Brain microvascular endothelial cell (primary cell): Measurements from ENCODE around the gene C22orf15.

Source experiments
- DNase-seq: peaks from one replicate; pipeline ENCODE4 v3.0.0-alpha.2; 2020
- H3K27ac ChIP-seq: fragments of 250-450 bp; sonication (Bioruptor Pico); 2 replicates; pipeline ENCODE4 v1.5.1; 2020; ENCODE audit warnings: mild to moderate bottlenecking, moderate library complexity
- H3K27me3 ChIP-seq: fragments of 250-450 bp; sonication (Bioruptor Pico); replicated peaks from 2 replicates; pipeline ENCODE4 v1.5.1; 2020; ENCODE audit warnings: mild to moderate bottlenecking
- H3K36me3 ChIP-seq: fragments of 250-450 bp; sonication (Bioruptor Pico); replicated peaks from 2 replicates; pipeline ENCODE4 v1.5.1; 2020; ENCODE audit warnings: mild to moderate bottlenecking
- H3K4me3 ChIP-seq: 2 replicates; pipeline ENCODE4 v1.5.1; 2011; ENCODE audit warnings: low read depth, mild to moderate bottlenecking, control low read depth, low read length, moderate library complexity
- CTCF ChIP-seq: IDR thresholded peaks from 2 replicates; pipeline ENCODE4 v1.5.1; 2011; ENCODE audit warnings: low read depth, mild to moderate bottlenecking, moderate library complexity, low read length, control low read depth, inconsistent platforms; ENCODE audit errors: missing control alignments
- in situ Hi-C: cut with HindIII; loops from 2 replicates; pipeline ENCODE4 v1.10.0; 2017; ENCODE audit warnings: low sequenced_read_pairs, low pct_ligation_motif_present

Gene C22orf15

GRCh38 chr22:23749841-23750301, 12.9 kb upstream of the C22orf15 start:
- DNase-seq, result no peak
- TF ChIP-seq CTCF, result no peak
- H3K36me3 ChIP-seq, result peaks cover 7% of the 10 kb centered on the region
- no peak overlapping the region for H3K27ac ChIP-seq
- in situ Hi-C loops, result no loop called here
- peak overlapping the region; percentile 89 for H3K4me3 ChIP-seq
- no peaks in the 10 kb centered on the region for H3K27me3 ChIP-seq

GRCh38 chr22:23750367-23750713, 12.4 kb upstream of the C22orf15 start:
- no peak for TF ChIP-seq CTCF
- no peaks in the 10 kb centered on the region for H3K27me3 ChIP-seq
- in situ Hi-C loops, result no loop called here
- H3K4me3 ChIP-seq, result peak overlapping the region; percentile 89
- DNase-seq, result no peak
- H3K36me3 ChIP-seq, result peaks cover 2% of the 10 kb centered on the region
- H3K27ac ChIP-seq, result no peak overlapping the region

GRCh38 chr22:23750714-23751440, 11.9 kb upstream of the C22orf15 start, which contains the start of gene ZNF70:
TSS of gene ZNF70 (minus strand) at chr22:23751112. CDS start at chr22:23745140, 5,972 bp downstream.
- H3K27me3 ChIP-seq, result no peaks in the 10 kb centered on the region
- TF ChIP-seq CTCF, result peak; percentile 47
- H3K4me3 ChIP-seq, result peak within 1 kb of the TSS; percentile 89
- in situ Hi-C loops, result no loop called here
- no peaks in the 10 kb centered on the region for H3K36me3 ChIP-seq
- peak within 1 kb of the TSS; percentile 65 for H3K27ac ChIP-seq
- peak; percentile 42 for DNase-seq

- no peak for TF ChIP-seq CTCF
- Histone ChIP-seq H3K27ac (peak overlapping the region; percentile 65), H3K36me3 (no peaks in the 10 kb centered on the region), H3K4me3 (peak overlapping the region; percentile 89), H3K27me3 (no peaks in the 10 kb centered on the region)
- DNase-seq, result no peak
- in situ Hi-C loops, result no loop called here
These were observed 11.3 kb upstream of the C22orf15 start for GRCh38 chr22:23751441-23751996.

- H3K27me3 ChIP-seq, result no peaks in the 10 kb centered on the region
- no peak overlapping the region for H3K27ac ChIP-seq
- DNase-seq, result no peak
- in situ Hi-C loops, result no loop called here
- no peaks in the 10 kb centered on the region for H3K36me3 ChIP-seq
- TF ChIP-seq CTCF, result no peak
- H3K4me3 ChIP-seq, result no peak overlapping the region
These were observed 10.6 kb upstream of the C22orf15 start for GRCh38 chr22:23752090-23752691.
